Measurements from ENCODE around the gene MANSC4. TPM values are rescaled to one million over a fixed set of nuclear protein-coding genes. Genes with fewer than 3 reads are reported as not detected.

The MANSC4 gene
- polyA plus RNA-seq, 1 donor from 2014 or later, result 0.43 TPM

Small RNA genes lying within 50 kb of the gene (small RNA-seq; reads per million reads assigned to genes)
- gene RF00019, result 0 to 1.2 (median 0) reads per million in 3 experiments
- 0 reads per million in 3 experiments for gene RF02271

Other genes with a start within 250 kb of the MANSC4 start
- gene REP15, start 83.8 kb downstream of the MANSC4 start, polyA plus RNA-seq, result 0.88 TPM in 1 of 2 replicates, not detected in the other
- gene MRPS35, start 69.4 kb downstream of the MANSC4 start, polyA plus RNA-seq, result 105 and 106 TPM in 2 replicates
- gene KLHL42, start within 50 bp of the MANSC4 start, polyA plus RNA-seq, result 50.5 and 52.2 TPM in 2 replicates
- gene PTHLH, start 192.5 kb upstream of the MANSC4 start, polyA plus RNA-seq, result 0.22 and 1.4 TPM in 2 replicates

Measured in neural cell (in vitro differentiated cells).